Retinal pigment epithelial cell (primary cell): Measurements from ENCODE around the gene PKP4.
"Not testable (repeated sequence)": the region's sequence is repeated elsewhere in the genome, so short reads cannot be mapped to it uniquely, and the experiment has no call there.

ENCODE experiments used
- DNase-seq: peaks from one replicate; pipeline ENCODE4 v3.0.0-alpha.2; 2010; ENCODE audit warnings: low read depth
- H3K4me3 ChIP-seq: 2 replicates; pipeline ENCODE4 v1.5.1; 2011; ENCODE audit warnings: mild to moderate bottlenecking, low read length, control low read depth, moderate library complexity
- TF ChIP-seq, protein P1 (sequence below): conservative IDR thresholded peaks from 2 replicates; pipeline ENCODE4 v1.5.1; 2011; ENCODE audit warnings: low read depth, low read length, control low read depth, inconsistent platforms

PKP4 gene

DNA sequence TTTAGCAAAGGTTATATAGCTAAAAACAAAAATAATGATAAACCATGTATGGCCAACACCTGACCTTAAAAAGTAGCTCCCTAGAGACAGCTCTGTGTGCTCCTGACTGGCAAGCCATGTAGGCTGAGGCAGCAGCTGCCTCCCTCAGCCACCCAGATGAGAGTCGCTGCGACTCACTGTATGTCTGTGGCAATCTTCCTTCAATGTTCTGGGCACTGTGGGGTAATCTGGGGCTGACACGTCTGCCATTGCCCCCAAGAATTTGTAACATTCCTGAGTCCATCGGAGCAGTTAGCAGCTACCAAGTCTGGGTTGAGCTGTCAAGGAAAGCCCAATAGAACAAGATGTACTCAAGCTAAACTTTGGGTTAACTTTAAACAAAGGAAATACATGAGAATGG lies 232.0 kb downstream of the PKP4 start:
- TF ChIP-seq, protein P1, sequence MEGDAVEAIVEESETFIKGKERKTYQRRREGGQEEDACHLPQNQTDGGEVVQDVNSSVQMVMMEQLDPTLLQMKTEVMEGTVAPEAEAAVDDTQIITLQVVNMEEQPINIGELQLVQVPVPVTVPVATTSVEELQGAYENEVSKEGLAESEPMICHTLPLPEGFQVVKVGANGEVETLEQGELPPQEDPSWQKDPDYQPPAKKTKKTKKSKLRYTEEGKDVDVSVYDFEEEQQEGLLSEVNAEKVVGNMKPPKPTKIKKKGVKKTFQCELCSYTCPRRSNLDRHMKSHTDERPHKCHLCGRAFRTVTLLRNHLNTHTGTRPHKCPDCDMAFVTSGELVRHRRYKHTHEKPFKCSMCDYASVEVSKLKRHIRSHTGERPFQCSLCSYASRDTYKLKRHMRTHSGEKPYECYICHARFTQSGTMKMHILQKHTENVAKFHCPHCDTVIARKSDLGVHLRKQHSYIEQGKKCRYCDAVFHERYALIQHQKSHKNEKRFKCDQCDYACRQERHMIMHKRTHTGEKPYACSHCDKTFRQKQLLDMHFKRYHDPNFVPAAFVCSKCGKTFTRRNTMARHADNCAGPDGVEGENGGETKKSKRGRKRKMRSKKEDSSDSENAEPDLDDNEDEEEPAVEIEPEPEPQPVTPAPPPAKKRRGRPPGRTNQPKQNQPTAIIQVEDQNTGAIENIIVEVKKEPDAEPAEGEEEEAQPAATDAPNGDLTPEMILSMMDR: no peak
- DNase-seq: no peak
- H3K4me3 ChIP-seq: no peak overlapping the region

DNA sequence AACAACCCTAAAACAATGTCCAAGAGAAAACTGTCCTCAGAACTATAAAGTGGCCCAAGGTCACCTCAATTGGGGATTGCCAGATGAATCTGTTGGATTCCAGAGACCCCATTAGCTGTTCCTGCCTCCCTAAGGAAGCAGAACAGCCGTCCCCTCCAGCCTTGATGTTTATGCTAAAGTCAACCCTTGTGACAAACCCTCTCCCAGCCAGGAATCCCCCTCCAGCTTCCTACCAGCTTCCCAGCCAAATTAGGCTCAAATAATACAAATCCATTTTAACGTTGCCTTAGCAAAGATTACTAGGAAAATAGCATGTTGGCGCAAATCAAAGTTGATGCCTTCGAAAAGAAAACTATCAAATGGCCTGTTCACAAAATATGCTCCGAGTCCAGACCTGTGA lies 232.6 kb downstream of the PKP4 start:
- DNase-seq: no peak
- H3K4me3 ChIP-seq: no peak overlapping the region
- TF ChIP-seq, protein P1: no peak

- no peak for DNase-seq
- H3K4me3 ChIP-seq: no peak overlapping the region
- TF ChIP-seq, protein P1: no peak
Observed at GRCh38 chr2:158690823-158691222, 234.1 kb downstream of the PKP4 start.

DNA sequence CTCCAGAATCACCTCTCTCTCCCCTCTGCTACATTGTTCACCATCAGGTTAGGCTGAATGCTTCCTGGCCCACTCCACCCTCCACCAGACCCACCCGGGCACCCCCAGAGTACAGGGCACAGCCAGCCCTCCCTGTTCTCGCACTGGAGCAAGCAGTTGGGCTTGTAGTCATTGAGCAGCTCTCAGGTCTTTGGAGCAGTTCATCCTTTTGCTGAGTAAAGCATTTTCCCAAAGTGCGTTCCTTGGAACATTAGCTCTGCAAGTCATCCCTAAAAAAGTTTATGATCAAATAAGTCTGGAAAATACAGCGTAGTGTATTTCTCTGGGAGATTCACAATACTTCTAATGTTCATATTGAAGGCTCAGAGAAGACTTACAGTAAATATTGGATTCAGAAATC lies 234.9 kb downstream of the PKP4 start:
- no peak overlapping the region for H3K4me3 ChIP-seq
- TF ChIP-seq, protein P1: no peak
- DNase-seq: no peak

GRCh38 chr2:158692372-158693103 lies 235.8 kb downstream of the PKP4 start:
- no peak overlapping the region for H3K4me3 ChIP-seq
- TF ChIP-seq, protein P1: no peak
- DNase-seq: no peak

GRCh38 chr2:158693476-158693875 lies 236.7 kb downstream of the PKP4 start:
- no peak overlapping the region for H3K4me3 ChIP-seq
- DNase-seq: no peak
- TF ChIP-seq, protein P1: no peak

- TF ChIP-seq, protein P1: no peak
- no peak overlapping the region for H3K4me3 ChIP-seq
- no peak for DNase-seq
Observed at GRCh38 chr2:158695305-158695704, 238.6 kb downstream of the PKP4 start.

- not testable (repeated sequence) for DNase-seq, H3K4me3 ChIP-seq
Observed at GRCh38 chr2:158695744-158696143, 239.0 kb downstream of the PKP4 start.
